HUES48 (cell line): ENCODE measurements around the gene SLC16A1.

Source experiments
- H3K27ac ChIP-seq: one replicate; pipeline ENCODE4 v1.7.0; 2013; ENCODE audit warnings: low read depth, low read length, inconsistent platforms
- H3K27me3 ChIP-seq: 2 replicates; pipeline ENCODE4 v1.6.1; 2013; ENCODE audit warnings: mild to moderate bottlenecking, low read length; ENCODE audit not compliant: control insufficient read depth, insufficient read depth
- H3K36me3 ChIP-seq: 2 replicates; pipeline ENCODE4 v1.6.1; 2013; ENCODE audit warnings: low read length; ENCODE audit not compliant: control insufficient read depth, insufficient read depth
- H3K4me1 ChIP-seq: 2 replicates; pipeline ENCODE4 v1.6.1; 2013; ENCODE audit warnings: mild to moderate bottlenecking, low read length; ENCODE audit not compliant: control insufficient read depth, insufficient read depth
- H3K4me3 ChIP-seq: 2 replicates; pipeline ENCODE4 v1.5.1; 2013; ENCODE audit warnings: mild to moderate bottlenecking, low read depth, low read length
- H3K9ac ChIP-seq: 2 replicates; pipeline ENCODE4 v1.6.1; 2013; ENCODE audit warnings: mild to moderate bottlenecking, low read depth, low read length, moderate library complexity
- H3K9me3 ChIP-seq: 2 replicates; pipeline ENCODE4 v1.6.1; 2013; ENCODE audit warnings: low read length; ENCODE audit not compliant: control insufficient read depth, insufficient read depth

The SLC16A1 gene

DNA sequence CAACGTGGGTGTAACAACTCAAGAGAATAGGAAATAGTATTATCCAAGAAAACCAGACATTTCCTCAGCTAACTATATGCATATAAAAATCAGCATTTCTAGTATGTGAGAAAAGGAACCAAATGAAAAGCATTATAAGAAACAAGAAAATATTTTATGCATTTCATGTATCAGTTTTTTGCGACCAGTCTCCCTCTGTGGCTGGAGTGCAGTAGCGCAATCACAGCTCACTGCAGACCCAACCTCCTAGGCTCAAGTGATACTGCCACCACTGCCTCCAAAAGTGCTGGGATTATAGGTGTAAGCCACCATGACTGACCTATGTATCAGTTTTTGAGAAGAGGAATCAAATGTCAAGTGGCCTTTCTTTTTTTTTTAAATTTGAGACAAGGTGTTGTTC, 31.0 kb downstream of the SLC16A1 start:
- peaks cover 100% of the 10 kb centered on the region for H3K36me3 ChIP-seq
- no peak overlapping the region for H3K27ac ChIP-seq
- H3K27me3 ChIP-seq, result no peaks in the 10 kb centered on the region
- H3K4me3 ChIP-seq, result no peak overlapping the region
- H3K9me3 ChIP-seq, result no peaks in the 10 kb centered on the region
- peaks cover 7% of the 10 kb centered on the region; the same call in 1 of the 2 replicates for H3K4me1 ChIP-seq
- no peak overlapping the region for H3K9ac ChIP-seq

DNA sequence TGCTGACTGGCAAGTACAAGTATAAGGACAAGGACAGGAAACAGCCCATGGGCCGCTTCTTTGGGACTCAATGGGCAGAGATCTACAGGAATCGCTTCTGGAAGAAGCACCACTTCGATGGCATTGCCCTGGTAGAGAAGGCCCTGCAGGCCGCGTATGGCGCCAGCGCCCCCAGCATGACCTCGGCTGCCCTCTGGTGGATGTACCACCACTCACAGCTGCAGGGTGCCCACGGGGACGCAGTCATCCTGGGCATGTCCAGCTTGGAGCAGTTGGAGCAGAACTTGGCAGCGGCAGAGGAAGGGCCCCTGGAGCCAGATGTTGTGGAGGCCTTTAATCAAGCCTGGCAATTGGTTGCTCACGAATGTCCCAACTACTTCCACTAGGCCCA, 32.0 kb downstream of the SLC16A1 start:
- H3K9ac ChIP-seq, result no peak overlapping the region
- H3K9me3 ChIP-seq, result no peaks in the 10 kb centered on the region
- peaks cover 7% of the 10 kb centered on the region; the same call in 1 of the 2 replicates for H3K4me1 ChIP-seq
- no peaks in the 10 kb centered on the region for H3K27me3 ChIP-seq
- no peak overlapping the region for H3K4me3 ChIP-seq
- H3K27ac ChIP-seq, result peak overlapping the region; percentile 42
- H3K36me3 ChIP-seq, result peaks cover 99% of the 10 kb centered on the region

DNA sequence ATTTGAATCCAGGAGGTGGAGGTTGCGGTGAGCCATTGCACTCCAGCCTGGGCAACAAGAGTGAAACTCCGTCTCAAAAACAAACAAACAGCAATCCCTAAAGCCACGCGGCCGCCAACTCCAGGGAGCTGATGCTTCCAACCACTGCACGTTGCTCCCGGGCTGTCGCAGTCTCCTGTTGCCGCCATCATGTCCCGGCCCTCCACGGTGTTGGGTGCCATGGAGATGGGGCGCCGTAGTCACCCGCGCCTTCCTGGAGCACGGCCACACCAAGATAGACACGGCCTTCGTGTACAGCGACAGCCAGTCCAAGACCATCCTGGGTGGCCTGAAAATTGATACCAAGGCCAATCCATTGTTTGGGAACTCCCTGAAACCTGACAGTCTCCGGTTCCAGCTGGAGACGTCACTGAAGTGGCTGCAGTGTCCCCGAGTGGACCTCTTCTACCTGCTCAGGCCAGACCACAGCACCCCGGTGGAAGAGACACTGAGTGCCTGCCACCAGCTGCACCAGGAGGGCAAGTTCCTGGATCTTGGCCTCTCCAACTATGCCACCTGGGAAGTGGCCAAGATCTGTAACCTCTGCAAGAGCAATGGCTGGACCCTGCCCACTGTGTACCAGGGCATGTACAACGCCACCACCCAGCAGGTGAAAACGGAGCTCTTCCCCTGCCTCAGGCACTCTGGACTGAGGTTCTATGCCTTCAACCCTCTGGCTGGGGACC, 32.6 kb downstream of the SLC16A1 start:
- Histone ChIP-seq H3K9me3 (no peaks in the 10 kb centered on the region), H3K27me3 (no peaks in the 10 kb centered on the region), H3K4me3 (no peak overlapping the region), H3K27ac (peak overlapping the region; percentile 42), H3K4me1 (peaks cover 7% of the 10 kb centered on the region; the same call in 1 of the 2 replicates), H3K36me3 (peaks cover 98% of the 10 kb centered on the region), H3K9ac (no peak overlapping the region)

DNA sequence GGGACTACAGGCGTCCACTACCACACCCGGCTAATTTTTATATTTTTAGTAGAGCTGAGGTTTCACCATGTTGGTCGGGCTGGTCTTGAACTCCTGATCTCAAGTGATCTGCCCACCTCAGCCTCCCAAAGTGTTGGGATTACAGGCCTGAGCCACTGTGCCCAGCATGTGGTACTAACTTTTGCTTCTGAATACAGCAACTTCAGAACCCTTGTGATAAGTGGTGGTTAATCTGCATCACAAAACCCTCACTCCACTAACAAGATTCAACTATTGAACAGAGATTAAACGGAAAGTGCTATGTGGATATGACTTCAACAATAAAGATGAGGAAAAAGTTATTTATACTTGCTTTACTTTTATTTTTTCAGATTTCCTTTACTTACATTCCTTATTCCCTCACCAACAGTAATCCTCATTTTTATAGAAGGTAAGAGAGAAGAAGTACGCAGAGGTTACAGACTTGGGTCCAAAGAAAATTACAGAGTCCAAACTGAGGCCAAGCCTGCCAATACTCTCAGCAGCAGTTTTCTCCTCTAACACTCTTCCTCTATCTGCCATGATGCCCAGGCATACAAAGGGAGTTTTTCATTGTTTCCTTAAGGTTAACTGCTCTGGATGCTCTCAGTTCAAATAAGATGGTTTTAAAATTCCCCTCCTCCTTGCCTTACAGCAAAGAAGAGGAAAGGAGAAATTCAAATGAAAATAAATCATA, 44.3 kb downstream of the SLC16A1 start:
- peak overlapping the region; percentile 83 for H3K27ac ChIP-seq
- H3K9me3 ChIP-seq, result no peaks in the 10 kb centered on the region
- H3K9ac ChIP-seq, result peak overlapping the region; percentile 7; the same call in 1 of the 2 replicates
- H3K36me3 ChIP-seq, result peaks cover 66% of the 10 kb centered on the region
- H3K27me3 ChIP-seq, result no peaks in the 10 kb centered on the region
- H3K4me1 ChIP-seq, result peaks cover 71% of the 10 kb centered on the region
- H3K4me3 ChIP-seq, result no peak overlapping the region; the same call in 1 of the 2 replicates

DNA sequence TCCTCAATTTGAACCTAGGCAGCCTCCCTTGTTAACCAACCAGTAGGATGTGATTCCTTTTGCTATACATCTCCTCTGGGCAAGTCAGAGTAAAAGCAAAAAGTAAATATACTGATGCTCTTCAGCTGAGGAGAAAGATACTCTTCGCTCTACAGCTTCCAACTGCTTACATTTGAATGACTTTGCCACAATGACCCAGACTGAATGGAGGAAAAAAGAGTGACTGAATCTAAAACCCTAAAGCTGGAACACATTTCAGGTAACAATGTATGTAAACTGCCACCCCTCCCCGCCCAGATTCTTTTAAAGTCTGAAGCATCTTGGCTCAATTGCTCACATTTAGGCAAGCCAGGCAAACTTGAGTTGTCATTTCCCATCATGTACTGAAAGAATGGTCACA, 46.1 kb downstream of the SLC16A1 start:
- Histone ChIP-seq H3K36me3 (peaks cover 50% of the 10 kb centered on the region), H3K27me3 (no peaks in the 10 kb centered on the region), H3K9me3 (no peaks in the 10 kb centered on the region), H3K4me3 (no peak overlapping the region), H3K4me1 (peaks cover 79% of the 10 kb centered on the region), H3K9ac (no peak overlapping the region), H3K27ac (peak overlapping the region; percentile 19)

DNA sequence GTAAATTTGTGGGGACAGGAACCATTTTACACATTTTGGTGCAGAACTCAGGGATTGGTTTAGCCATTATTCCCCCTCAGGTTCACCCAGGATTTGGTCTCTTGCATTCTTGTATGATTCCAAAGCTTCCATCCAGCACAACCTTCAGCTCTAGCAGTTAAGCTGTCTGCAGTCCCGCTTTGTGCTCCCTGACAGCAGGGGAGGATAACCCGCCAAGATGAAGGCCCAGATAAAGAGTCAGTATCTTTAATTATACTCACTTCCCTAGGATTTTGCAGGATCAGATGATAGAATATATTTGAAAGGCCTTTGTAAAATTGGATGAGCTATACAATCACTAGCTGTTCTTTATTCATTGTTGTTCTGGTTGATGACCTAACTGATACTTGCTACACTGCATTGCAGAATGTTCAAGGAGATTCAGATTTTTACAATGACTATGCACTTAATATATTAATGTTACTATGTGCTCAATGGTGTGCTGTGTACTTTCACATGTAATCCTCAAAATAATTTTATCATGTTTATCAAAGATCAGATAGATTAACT, 49.8 kb downstream of the SLC16A1 start:
- H3K27ac ChIP-seq, result peak overlapping the region; percentile 78

DNA sequence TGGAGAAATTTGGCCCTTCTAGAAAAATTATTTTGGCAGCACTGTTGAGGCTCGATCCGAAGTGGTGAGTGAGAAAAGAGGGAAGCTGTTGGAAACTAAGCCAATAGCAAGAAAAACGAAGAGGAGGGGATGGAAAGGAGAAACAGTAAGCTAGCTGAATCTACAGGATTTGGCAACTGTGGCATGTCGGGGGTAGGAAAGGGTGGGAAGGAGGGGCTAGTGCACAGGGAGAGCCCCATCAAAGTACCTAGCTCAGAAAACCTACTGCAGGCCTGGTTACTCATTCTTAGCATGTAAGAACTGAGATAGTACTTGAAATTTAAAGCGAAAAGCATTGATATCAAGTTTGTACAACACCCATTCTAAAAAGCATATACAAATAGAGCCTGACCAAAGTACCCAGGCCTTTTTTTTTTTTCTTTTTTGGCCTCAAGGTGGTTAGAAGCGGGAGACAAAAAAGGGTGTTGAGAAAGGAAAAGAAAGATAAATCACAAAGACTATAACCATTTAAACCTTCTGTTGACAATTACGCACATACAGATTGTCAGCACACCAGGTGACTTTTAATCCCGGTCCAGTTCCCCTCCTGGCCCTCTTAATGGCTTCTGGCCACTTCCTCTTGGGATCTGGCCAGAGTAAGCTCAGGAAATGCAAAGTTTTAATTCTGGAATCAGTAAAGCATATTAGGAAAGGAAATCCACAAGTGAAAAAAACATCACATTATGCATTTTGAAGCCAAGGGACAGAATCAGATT, 50.4 kb downstream of the SLC16A1 start:
- no peak overlapping the region for H3K9ac ChIP-seq
- H3K27ac ChIP-seq, result peak overlapping the region; percentile 78
- H3K4me3 ChIP-seq, result no peak overlapping the region
- no peaks in the 10 kb centered on the region for H3K9me3 ChIP-seq
- peaks cover 55% of the 10 kb centered on the region for H3K4me1 ChIP-seq
- H3K27me3 ChIP-seq, result no peaks in the 10 kb centered on the region
- peaks cover 9% of the 10 kb centered on the region for H3K36me3 ChIP-seq

More for the DNA sequence above, 49.8 kb downstream of the SLC16A1 start:
- peaks cover 16% of the 10 kb centered on the region for H3K36me3 ChIP-seq
- no peaks in the 10 kb centered on the region for H3K9me3 ChIP-seq
- H3K27me3 ChIP-seq, result no peaks in the 10 kb centered on the region
- H3K4me1 ChIP-seq, result peaks cover 62% of the 10 kb centered on the region
- H3K9ac ChIP-seq, result no peak overlapping the region
- H3K4me3 ChIP-seq, result no peak overlapping the region

DNA sequence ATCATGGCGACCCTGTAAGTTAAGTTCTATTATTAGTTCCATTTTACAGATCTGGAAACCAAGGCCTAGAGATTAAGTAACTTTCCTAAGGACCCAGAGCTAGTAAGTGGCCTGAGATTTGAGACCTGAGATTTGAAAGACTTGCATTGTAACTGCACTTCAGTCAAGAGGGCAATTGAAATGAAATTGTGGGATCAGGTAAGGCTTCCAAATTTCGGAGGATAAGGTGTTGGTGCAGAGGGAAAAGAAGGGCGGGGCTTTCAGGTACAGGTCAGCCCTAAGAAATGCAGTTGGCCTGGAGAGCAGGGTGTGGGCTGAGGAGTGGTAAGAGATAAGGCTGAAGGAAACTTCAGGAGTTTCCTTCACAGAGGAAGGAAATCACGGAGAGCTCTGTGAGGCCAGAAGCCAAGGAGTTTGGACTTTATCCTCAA, 51.1 kb downstream of the SLC16A1 start:
- H3K4me3 ChIP-seq, result no peak overlapping the region
- H3K4me1 ChIP-seq, result peaks cover 48% of the 10 kb centered on the region
- H3K27ac ChIP-seq, result peak overlapping the region; percentile 78

DNA sequence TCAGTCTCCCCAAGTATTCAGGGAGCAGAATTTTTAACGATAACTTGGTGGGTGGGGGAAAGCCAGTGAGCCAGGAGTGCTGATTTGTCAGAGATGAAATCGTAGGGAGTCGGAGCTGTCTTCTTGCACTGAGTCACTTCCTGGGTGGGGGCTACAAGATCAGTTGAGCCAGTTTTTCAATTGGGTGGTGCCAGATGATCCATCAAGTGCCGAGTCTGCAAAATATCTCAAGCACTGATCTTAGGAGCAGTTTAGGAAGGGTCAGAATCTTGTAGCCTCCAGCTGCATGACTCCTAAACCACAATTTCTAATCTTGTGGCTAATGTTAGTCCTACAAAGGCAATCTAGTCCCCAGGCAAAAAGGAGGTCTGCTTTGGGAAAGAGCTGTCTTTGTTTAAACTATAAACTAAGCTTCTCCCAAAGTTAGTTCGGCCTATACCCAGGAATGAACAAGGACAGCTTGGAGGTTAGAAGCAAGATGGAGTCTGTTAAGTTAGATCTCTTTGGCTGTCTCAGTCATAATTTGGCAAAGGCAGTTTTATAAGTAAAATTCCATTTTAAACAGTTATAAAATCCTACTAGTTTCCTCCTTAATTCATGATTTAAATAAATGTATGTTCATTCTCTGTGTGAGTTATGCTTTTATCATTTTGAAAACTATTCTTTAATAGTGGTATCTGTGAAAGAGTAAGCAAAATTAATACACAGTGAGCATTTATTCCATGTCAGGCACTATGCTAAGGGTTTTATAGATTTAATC, 51.7 kb downstream of the SLC16A1 start:
- no peak overlapping the region for H3K9ac ChIP-seq
- H3K4me1 ChIP-seq, result peaks cover 42% of the 10 kb centered on the region
- H3K9me3 ChIP-seq, result 0 out of 2 replicates have a peak, but pooled peaks cover 8% of the 10 kb centered on the region
- H3K27me3 ChIP-seq, result no peaks in the 10 kb centered on the region
- H3K27ac ChIP-seq, result peak overlapping the region; percentile 61
- no peak overlapping the region for H3K4me3 ChIP-seq
- H3K36me3 ChIP-seq, result 0 out of 2 replicates have a peak, but pooled peaks cover 5% of the 10 kb centered on the region

More for the DNA sequence above, 51.1 kb downstream of the SLC16A1 start:
- 0 out of 2 replicates have a peak, but pooled peaks cover 5% of the 10 kb centered on the region for H3K36me3 ChIP-seq
- H3K27me3 ChIP-seq, result no peaks in the 10 kb centered on the region
- H3K9me3 ChIP-seq, result 0 out of 2 replicates have a peak, but pooled peaks cover 3% of the 10 kb centered on the region
- H3K9ac ChIP-seq, result no peak overlapping the region

DNA sequence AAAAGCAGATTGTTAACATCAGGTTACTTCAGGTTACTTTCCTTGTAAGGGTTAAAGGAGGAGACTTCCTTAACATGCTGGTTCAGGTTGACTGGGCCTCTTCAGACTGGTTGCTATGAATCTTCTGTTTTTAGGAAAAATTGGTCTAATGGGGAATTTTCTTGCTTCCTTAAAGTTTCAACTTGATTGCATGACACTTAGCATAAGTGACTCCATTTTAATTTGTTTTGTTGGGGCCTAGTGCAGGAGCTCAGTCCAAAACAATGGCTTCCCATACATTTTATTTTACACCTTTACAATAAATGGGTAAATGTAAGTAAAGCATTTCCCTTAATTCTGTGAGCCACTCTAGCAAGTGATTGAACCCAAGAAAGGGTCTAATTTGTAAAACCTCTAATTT, 53.8 kb downstream of the SLC16A1 start:
- Histone ChIP-seq H3K36me3 (no peaks in the 10 kb centered on the region), H3K4me3 (no peak overlapping the region), H3K9me3 (0 out of 2 replicates have a peak, but pooled peaks cover 8% of the 10 kb centered on the region), H3K27ac (no peak overlapping the region), H3K27me3 (no peaks in the 10 kb centered on the region), H3K9ac (no peak overlapping the region), H3K4me1 (peaks cover 36% of the 10 kb centered on the region)
